MM.1S (cell line): Measurements from ENCODE around the gene KCNMA1.

ENCODE experiments used
- CTCF ChIP-seq: fragments of 300-600 bp; sonication (generic); IDR thresholded peaks from 2 replicates; pipeline ENCODE4 v1.5.1; 2016; ENCODE audit warnings: antibody characterized with exemption, low read length, mixed read lengths
- EZH2 ChIP-seq: fragments of 300-600 bp; sonication (generic); optimal IDR thresholded peaks from 2 replicates; pipeline ENCODE3; 2017; ENCODE audit warnings: low read depth, mild to moderate bottlenecking, antibody characterized with exemption, low read length, mixed read lengths

GRCh38 chr10:76974017-76974691 lies 663.5 kb downstream of the KCNMA1 start:
- TF ChIP-seq CTCF (no peak), EZH2 (no peak)
